ENCODE measurements around the gene TAS1R2. TPM values are rescaled to one million over a fixed set of nuclear protein-coding genes. Genes with fewer than 3 reads are reported as not detected.
A peak's percentile ranks its signal among the peaks of the same experiment; 100 is the strongest.
"Not testable (repeated sequence)": the region's sequence is repeated elsewhere in the genome, so short reads cannot be mapped to it uniquely, and the experiment has no call there.

TAS1R2 gene
- total RNA-seq, 1 donor from 2014 or later, result not detected

- peak; percentile 33 for DNase-seq
Observed at GRCh38 chr1:18883636-18884418, 24.4 kb upstream of the TAS1R2 start.

DNA sequence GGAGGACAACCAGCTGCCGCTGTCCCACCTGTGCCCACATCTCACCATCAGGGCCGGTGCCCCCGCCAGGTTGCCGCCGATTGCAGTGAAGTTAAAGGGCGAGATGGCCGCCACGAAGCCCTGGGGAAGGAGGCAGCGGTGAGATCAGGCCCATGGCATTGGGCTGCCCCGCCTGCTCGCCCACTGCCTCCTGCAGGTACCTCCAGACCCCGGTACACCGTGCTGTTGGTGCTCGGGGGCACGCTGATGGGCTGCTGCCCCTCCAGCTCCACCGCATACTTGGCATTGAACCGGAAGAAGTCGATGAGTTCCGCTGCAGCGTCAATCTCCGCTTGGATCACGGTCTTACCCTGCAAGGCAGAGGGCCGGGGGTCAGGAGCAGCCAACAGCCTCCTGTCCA is 23.6 kb upstream of the TAS1R2 start:
- no peak for DNase-seq

GRCh38 chr1:18882486-18882885 is 23.0 kb upstream of the TAS1R2 start:
- DNase-seq, result no peak

DNA sequence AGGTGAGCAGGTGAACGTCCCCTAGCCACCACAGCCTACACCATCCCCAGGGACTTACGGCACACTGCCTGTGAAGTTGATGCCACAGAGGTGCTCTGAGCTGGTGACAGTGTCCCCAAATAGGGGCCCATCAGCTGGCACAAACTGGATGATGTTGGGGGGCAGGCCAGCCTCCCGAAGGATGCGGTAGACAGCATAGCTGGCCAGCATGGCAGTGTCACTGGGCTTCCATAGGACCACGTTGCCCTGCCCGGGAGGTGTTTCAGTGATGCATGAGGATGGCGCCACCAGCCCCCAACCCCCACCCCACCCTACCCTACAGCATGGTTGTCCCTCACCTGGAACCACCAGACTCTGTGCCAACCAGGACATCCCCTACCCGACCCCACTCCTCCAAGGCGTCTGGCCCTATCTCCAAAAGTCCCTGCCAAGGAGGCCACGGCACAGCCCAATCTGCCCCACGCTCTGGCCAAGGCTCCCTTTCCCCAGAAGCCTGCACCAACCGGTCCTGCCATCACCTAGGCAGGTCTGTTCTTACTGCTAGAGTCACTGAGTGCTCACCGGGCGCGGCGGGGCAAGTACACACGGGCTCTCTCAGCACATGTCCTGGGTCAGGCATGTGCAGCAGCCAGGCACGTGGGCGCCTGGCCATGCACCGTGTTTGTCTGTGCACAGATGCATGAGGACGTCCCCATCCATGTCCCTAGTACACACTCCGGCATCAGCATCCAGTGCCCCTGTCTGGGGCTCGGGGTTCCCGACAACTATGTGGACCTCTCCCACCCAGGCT is 22.4 kb upstream of the TAS1R2 start:
- no peak for DNase-seq

DNA sequence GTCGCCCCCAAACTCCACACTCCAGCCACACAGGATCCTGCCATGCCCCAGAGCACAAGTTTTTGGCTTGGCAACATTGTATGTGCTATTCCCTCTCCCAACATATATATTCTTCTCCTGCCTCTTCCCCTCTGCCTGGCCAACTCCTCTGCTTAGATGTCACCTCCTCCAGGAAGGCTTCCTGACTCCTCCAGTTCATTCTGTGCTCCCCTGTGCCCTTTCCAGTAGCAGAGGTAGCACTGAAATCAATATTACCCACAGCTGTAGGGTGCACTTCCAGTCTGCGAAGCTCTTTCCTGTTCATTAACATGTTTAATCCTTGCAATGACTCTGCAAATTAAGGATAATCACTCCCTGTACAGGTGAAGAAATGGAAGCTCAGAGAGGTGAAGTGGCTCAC is 21.7 kb upstream of the TAS1R2 start:
- DNase-seq, result no peak

GRCh38 chr1:18880585-18880984 is 21.1 kb upstream of the TAS1R2 start:
- no peak for DNase-seq

DNA sequence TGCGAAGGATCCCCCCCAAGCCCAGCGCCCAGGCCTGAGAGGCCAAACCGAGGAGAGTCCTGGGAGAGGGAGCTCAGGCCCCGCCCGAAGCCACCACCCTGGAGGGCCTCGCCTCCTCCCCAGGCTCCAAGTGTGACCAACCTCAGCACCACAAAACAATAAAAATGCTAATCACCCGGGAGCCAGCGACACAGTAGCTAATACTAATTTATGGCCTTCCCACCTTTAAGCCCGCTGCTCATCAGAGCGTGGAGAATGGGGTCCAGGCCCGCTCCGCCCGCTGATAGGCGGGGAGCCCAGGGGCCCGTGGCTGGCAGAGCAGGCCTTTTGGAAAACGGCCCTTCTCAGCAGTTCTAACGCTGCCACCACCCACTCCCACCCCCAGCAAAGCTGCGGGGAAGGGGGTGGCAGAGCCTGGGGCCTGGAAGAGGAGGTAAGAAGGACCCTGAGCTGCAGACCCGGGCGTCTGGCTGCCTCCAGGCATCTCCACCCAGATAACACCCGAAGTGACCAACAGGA is 20.4 kb upstream of the TAS1R2 start:
- DNase-seq, result no peak

- DNase-seq, result no peak
Observed at GRCh38 chr1:18879215-18879790, 19.8 kb upstream of the TAS1R2 start.

DNA sequence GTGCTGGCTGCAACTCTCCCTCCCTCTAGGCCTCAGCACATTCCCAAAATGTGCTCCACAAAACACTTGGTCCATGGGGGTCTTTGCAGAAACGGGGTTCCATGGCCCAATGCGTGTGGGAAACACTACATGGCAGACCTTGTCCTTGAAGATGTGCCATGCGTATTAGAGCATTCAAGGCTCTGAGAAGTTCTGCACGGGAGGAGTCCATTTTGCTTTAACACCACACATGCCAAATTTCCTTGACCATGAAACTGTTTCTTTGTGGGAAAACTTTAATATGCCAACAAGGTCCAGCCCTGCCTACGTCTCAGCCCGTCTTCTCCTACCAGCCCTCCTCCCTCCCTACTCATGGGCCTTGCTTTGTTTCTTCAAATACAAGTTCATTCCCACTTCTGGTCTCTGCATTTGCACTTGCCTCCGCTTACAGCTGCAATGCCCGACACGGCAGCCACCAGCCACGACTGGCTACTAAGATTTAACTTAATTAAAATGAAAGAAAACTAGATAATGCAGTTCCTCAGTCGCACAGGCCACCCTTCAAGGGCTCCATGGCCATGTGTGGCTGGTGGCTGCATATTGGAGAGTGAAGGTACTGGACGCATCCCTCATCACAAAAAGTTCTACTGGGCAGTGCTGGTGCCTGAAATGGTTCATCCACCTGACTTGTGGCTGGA is 19.2 kb upstream of the TAS1R2 start:
- DNase-seq, result no peak

GRCh38 chr1:18877282-18877681 is 17.8 kb upstream of the TAS1R2 start:
- DNase-seq, result no peak

DNA sequence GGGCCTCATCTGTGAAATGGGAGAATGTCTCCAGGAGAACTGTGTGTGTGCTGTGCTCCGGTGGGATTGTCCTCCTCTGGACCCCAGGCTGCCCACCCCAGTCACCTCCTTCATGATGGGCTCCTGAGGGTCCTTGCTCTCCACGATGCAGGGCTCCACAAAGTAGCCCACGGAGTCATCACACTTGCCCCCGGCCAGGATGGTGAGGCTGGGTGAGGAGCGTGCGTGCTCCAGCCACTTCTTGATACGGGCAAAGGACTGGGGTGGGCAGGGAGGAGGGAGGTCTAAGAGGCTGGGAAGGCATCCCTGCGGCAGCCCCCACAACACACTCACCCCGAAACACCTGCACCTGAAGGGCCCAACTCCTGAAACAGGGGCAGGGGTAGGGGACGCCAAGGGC is 16.8 kb upstream of the TAS1R2 start:
- no peak for DNase-seq

GRCh38 chr1:18875796-18876128 is 16.3 kb upstream of the TAS1R2 start:
- no peak for DNase-seq

DNA sequence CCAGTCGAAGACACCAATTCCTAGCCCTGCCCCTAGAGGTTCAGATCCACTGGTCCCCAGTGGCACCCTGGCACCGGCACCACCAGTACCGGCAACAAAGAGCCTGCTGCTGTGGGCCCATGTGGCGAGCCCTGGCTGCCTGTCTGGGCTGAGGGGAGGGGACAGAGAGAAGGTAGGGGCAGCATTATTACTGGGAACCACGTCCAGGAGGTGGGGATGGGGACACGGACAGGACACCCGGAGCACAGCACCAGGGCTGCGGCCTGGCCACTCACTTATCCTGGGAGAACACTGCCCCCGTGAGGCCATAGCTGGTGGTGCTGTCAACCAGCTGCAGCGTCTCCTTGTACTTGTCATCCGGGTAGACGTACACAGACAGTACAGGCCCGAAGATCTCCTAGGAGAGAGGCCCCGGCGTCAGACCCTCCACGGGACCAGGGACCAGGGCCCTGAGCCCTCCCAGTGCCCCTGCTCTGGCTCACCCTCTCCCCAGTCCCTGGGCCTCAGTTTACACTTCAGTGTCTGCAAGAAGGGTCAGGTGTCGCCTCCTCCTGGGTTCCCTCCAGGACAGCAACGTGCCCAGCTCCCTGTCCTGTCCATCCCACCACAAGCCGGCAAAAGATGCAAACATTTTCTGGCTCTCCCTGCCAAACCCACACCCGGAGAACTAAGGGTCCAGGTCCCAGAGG is 15.8 kb upstream of the TAS1R2 start:
- DNase-seq, result peak; percentile 24

- DNase-seq, result no peak
Observed at GRCh38 chr1:18874600-18874999, 15.1 kb upstream of the TAS1R2 start.

DNA sequence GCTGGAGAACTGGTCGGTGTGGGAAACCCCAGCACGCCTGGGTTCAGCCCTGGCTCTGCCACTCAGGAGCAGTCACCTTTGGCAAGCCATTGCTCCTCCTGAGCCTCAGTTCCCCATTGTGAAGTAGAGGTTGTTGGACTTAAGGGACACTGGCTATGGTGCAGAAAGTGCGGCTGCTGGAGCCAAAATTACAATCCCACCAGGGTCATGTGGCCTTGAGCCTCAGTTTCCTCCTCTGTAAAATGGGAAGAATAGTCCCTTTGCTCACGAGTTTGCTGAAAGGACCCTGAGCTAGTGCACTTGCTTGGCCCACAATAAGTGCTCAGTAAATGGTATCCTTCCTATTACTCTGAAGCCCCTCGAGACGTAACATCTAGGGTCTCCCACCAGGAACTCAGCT is 14.6 kb upstream of the TAS1R2 start:
- DNase-seq, result no peak

DNA sequence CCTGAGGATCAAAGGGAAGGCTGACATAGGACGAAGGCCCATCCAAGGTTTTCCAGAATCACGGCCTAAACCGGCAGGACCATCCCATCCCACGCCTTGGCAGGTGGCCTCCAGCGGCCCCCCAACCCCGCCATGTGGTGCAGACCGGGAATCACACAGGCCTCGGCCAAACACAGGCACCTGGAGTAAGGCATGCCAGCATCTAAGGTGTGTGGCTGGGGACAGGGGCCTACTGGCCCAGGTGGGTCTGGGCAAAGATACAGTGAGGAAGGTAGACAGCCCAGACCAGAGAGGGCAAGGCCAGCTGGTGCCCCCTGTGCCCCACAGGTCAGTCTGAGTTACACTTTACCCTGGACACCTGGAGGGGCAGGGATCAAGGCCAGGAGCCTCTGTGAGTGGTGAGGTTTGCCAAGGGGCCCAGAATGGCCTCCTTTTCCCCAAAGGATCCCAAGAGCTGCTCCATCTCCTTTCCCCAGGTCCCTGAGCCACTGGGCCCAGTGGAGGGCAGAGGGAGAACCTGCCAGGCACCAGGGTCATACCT is 12.7 kb upstream of the TAS1R2 start:
- DNase-seq, result no peak

- DNase-seq, result no peak
Observed at GRCh38 chr1:18871401-18872070, 12.1 kb upstream of the TAS1R2 start.

- DNase-seq, result no peak
Observed at GRCh38 chr1:18870957-18871356, 11.5 kb upstream of the TAS1R2 start.

DNA sequence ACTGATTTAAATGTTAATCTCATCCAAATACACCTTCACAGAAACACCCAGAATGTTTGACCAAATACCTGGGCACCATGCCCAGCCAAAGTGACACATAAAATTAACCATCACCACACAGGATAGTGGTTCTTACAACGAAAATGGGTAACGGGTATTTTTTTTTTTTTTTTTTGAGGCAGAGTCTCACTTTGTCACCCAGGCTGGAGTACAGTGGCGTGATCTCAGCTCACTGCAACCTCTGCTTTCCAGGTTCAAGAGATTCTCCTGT is 11.1 kb upstream of the TAS1R2 start:
- not testable (repeated sequence) for DNase-seq

- no peak for DNase-seq
Observed at GRCh38 chr1:18869847-18870594, 10.6 kb upstream of the TAS1R2 start.
